Measurements from ENCODE around the gene ZNF362.

ZNF362 gene

DNA sequence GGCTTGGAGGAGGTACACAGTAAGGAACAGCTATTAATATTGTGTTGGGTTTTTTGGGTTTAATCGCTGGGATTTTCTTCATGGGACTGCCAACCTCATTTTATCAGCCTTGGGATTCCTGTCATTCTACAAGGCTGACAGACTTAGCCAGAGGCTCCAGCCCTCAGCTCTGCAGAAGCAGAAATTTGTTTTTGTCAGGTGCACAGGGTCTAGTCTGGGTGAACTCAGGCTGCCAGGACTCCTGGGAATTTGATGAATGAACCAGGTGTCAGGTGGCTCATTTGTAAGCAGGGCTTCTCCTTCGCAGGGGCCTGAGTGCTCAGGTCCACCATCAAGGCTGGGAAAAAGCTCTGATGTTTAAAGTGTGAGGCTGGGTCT, 11.5 kb upstream of the ZNF362 start:
- no peak for DNase-seq (ENCODE audit: low read depth)

- DNase-seq (ENCODE audit: low read depth): no peak
These were observed 10.1 kb upstream of the ZNF362 start for GRCh38 chr1:33246171-33246570.

GRCh38 chr1:33247545-33247944, 8.7 kb upstream of the ZNF362 start:
- no peak for DNase-seq (ENCODE audit: low read depth)

GRCh38 chr1:33248244-33248643, 8.0 kb upstream of the ZNF362 start:
- DNase-seq (ENCODE audit: low read depth): no peak

- no peak for DNase-seq (ENCODE audit: low read depth)
These were observed 6.9 kb upstream of the ZNF362 start for GRCh38 chr1:33249422-33249821.

- no peak for DNase-seq (ENCODE audit: low read depth)
These were observed 6.1 kb upstream of the ZNF362 start for GRCh38 chr1:33250217-33250616.

- no peak for DNase-seq (ENCODE audit: low read depth)
These were observed 5.6 kb upstream of the ZNF362 start for GRCh38 chr1:33250724-33251123.

GRCh38 chr1:33254491-33254890, 1.8 kb upstream of the ZNF362 start:
- no peak for DNase-seq (ENCODE audit: low read depth)

GRCh38 chr1:33255347-33256220, 708 bp upstream of the ZNF362 start:
- peak; percentile 17 for DNase-seq (ENCODE audit: low read depth)

DNA sequence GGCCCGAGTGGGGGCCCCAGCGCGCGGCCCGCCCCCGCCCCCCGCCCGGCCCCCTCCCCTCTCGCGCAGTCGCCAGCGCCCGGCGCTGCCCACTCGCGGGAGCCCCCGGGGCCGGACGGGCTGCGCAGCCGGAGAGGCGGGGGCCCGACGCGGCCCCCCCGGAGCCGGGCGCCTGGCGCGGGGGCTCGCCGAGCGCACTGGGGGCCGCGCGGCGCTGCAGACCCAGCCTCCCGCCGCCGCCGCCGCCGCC, 146 bp upstream of the ZNF362 start:
- DNase-seq (ENCODE audit: low read depth): no peak

GRCh38 chr1:33257207-33257771, 997 bp downstream of the ZNF362 start:
- DNase-seq (ENCODE audit: low read depth): no peak

DNA sequence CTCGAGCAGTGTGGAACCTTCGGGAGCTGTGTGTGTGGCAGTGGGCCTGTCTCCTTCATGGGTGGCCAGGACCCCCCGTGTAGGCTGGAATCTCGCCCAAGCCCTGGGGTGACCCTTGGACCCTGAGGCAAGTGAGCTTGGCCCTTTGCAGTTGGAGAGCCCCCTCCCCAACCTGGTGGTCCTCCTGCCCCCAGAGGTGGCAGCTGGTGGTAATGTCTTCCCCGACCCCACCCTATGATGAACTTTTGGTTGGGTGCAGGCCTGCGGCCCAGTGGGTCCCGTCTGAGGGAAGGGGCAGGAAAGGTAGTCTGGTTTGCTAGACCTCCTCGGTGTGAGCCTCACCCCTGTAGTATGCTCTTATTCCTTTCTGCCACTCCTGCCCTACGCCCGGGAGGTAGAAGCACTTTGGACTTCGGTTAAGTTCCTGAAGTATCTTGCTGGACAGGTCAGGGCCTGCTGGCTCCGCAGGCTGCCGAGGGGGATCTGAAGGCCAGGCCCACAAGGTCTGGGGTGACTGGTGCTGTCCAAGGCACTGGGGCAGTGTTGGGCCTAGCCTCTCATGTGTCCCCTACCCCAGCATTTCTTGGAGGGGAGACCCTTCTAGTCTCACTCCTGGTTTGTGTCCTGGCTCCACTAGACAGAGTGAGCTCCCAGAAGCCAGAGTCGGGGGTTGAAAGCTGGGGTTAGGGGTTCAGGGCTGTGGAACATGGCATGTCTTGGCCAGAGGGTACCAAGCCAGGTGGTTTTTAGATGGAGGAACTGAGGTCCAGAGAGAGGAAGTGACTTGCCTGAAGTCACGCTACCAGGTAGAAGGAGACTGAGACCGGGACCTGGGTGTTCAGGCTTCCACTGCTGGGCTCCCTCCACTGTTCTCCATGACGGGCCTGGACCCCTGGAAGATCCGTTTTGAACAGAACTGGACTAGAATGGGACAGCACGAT, 1.8 kb downstream of the ZNF362 start:
- no peak for DNase-seq (ENCODE audit: low read depth)

GRCh38 chr1:33258788-33259274, 2.5 kb downstream of the ZNF362 start:
- DNase-seq (ENCODE audit: low read depth): no peak

GRCh38 chr1:33259879-33260278, 3.6 kb downstream of the ZNF362 start:
- no peak for DNase-seq (ENCODE audit: low read depth)

DNA sequence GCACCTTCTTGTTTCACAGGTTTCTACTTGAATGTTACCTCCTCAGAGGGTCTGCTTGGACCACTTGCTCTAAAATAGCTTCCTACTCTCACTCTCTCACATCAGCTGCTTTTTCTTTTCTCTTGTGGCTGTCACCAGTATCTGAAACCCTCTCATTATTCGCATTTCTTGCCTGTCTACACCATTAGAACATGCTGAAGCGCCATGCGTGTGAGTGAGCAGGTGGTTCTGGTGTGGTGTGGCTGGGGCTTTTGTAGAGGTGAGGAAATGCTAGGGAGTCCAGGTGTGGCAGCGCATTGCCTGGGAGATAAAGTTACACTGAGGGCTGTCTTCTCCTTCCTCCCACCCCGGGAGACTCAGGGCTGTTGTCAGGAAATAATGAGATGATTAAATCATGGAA, 4.1 kb downstream of the ZNF362 start:
- DNase-seq (ENCODE audit: low read depth): no peak

DNA sequence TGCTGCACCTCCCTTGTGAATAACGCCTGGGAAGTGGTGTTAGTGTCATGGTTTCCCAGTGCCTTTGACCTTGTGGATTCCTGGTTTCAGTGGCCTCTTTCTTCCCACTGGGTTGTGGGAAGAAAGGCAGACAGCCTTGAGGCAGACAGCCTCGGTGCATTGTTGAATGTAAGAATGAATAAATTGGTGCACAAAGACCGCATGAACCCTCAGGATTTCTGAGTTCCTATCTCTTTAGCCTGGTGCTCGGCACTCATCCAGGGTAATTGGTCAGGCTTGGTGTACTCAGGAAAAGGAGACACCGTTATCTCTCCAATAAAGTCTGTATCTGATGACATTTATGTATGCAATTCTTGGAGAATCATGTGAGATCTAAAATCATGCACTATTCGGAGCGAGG, 5.1 kb downstream of the ZNF362 start:
- DNase-seq (ENCODE audit: low read depth): no peak

DNA sequence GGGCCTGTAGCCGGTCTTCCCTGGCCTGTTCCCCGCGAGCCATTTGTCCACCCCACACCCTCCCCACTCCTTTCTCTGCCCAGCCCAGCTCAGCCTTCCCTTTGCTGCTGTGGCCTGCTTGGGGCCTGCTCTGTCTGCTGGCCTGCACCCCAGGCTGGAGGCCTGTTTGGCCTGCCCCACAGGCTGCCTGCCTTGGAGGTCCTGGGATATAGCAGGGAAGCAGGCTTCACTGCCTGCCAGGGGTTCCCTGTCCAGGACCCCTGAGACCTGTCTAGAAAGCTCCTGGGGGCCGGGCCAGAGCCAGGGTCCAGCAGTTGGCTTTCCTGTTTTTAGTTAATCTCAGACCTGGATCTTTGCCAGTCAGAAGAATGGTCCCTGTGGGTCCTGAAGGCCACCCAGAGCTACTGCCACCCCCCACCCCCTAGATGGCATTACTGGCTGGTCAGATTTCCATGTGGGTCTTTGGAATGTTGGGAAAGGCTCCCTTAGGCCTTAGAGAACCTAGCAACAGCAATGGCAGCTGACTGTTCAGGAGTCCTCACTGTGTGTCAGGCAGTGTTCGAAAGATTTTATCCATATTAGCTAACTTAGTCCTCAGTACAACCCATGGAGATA, 7.7 kb downstream of the ZNF362 start:
- no peak for DNase-seq (ENCODE audit: low read depth)

DNA sequence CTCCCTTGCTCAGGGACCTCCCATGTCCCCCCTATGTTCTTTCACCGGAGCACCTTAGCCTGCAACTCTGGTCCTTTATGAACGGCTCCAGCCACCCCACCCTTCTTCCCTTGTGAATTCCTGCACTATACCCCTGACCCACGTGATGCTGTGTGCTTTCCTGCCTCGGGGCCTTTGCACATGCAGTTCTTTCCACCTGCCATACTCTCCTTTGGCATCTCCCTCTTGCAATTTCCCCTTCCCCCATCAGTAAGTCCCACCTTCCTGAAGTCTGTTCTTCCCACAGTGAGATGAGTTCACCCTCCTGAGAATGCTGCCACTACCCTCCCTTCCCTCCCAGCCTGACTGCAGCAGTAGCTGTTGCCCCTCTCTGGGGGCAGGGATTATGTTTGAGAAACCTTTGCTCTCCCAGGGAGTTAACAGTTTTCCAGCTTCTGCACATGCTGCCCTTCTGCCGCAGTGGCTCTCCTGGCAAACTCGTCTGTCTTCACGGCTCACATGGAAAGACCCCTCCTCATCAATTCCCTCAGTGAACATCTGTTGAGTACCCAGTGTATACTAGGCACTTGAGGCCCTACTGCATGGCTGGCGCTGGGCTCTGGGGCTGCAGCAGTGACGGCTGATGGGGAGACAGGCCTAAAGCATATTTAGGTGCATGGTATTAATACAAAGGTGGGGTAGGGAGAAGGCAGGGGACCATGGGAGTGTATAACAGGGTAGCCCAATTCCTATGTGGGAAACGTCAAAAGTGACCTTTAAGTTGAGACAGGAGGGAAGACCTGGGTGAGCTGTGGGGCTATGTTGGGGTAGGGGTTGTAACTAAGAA, 9.7 kb downstream of the ZNF362 start:
- DNase-seq (ENCODE audit: low read depth): no peak

- no peak for DNase-seq (ENCODE audit: low read depth)
These were observed 10.5 kb downstream of the ZNF362 start for GRCh38 chr1:33266766-33267165.

- DNase-seq (ENCODE audit: low read depth): no peak
These were observed 11.3 kb downstream of the ZNF362 start for GRCh38 chr1:33267468-33268205.

DNA sequence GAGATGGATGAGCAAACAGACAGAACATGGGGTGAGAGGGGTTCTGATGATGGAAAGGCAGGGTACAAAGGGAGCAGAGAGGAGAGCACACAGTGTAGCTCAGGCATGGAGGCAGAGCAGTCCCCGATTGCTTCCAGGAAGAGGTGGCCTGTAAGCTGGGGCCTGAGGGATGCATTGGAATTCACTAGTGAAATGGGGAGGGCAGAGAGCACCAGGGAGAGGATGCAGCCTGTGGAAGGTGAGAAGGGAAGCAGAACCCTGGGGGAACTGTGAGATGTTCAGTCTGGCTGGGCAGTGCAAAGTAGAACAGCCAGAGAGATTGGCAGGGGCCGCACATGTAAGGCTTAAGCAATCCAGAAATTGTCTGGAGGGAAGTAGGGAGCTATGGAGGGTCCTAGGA, 12.2 kb downstream of the ZNF362 start:
- no peak for DNase-seq (ENCODE audit: low read depth)
